Measurements from ENCODE around the gene CFAP74.
A peak's percentile ranks its signal among the peaks of the same experiment; 100 is the strongest.

DNA sequence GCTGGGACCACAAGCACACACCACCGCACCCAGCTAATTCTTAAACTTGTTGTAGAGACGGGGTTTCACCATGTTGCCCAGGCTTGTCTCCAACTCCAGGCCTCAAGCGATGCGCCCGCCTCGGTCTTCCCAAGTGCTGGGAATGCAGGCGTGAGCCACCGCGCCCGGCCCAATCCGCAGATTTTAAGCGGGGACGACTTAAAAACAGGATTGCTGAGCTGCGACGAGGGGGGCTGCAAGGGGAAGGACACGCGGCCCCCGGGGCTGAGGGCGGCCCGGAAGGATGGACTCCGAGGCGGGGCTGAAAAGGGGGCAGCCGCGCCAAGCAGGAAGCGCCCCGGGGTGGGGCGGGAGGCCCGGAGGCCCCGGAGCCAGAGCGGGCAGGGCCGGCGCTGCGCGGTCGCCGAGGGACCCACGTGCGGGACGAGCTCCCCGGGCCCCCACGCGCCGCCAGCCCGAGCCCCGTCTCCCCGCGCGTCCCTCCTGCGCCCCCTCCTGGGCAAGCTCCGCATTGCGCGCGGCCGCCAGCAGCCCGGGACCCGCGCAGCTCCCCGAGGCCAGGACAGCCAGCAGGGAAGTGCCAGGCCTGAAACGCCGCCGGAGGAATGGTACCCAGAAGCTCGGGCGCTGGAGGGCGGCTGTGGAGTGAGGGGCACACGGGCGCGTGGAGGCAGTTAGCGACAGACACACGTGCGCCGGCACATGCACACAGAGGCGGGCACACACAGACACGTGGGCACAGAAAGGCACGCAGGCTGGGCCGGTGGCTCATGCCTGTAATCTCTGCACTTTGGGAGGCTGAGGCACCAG lies 41.1 kb upstream of the CFAP74 start:
- TF ChIP-seq POLR2A (IDR thresholded peaks at IDR 0.05) (no peak), EP300 (IDR thresholded peaks at IDR 0.05) (no peak)
- TF ChIP-seq, protein P1, sequence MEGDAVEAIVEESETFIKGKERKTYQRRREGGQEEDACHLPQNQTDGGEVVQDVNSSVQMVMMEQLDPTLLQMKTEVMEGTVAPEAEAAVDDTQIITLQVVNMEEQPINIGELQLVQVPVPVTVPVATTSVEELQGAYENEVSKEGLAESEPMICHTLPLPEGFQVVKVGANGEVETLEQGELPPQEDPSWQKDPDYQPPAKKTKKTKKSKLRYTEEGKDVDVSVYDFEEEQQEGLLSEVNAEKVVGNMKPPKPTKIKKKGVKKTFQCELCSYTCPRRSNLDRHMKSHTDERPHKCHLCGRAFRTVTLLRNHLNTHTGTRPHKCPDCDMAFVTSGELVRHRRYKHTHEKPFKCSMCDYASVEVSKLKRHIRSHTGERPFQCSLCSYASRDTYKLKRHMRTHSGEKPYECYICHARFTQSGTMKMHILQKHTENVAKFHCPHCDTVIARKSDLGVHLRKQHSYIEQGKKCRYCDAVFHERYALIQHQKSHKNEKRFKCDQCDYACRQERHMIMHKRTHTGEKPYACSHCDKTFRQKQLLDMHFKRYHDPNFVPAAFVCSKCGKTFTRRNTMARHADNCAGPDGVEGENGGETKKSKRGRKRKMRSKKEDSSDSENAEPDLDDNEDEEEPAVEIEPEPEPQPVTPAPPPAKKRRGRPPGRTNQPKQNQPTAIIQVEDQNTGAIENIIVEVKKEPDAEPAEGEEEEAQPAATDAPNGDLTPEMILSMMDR (IDR thresholded peaks at IDR 0.05) = peak; percentile 82 to 94 (median 88)

Measured in tibial nerve (tissue), 4 donors.